Measurements from ENCODE around the gene GNPTAB.
A peak's percentile ranks its signal among the peaks of the same experiment; 100 is the strongest.

GNPTAB gene

DNA sequence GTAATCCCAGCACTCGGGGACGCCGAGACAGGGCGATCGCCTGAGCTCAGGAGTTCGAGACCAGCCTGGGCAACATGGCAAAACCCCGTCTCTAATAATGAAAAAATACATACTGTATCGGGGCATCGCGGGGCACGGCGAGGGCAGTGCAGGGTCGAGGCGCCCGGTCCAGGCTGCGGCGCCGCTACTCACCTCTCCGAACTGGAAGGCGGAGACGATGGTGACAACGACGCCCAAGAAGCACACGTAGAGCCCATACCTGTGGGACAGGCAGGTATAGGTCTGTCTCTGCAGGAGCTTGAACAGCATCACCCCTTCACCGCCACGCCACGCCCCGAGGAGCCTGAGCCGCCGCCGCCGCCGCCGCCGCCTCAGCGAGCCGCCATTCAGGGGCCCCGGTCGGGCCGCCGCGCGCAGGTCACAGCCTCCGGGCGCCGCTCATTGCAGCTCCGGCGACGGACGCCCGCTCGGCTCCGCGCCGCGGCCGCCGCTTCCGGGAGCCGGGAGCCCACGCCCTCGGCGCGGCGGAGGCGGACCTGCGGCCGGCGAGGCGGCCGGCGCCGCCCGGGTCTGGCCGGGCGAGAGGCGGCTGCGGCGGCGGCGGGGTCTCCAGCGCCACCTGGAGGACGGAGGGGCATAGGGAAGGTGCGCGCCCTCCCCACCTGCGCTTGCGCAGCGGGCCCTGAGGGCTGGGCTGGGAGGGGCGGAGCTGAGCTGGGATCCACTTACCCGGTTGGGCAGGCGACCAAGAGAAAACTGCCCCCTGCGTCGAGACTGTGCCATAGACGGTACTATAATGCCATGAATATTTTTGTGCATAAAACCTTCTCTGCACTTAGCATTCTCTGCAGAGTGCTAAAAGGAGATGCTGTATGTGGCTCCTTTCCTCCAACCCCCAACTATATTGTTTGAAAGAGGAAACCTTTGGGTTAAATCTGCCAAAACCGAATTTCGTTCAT is at the start of gene GNPTAB:
Gene GNPTAB, minus strand, starts transcription at position 593 of the 959 bp plus-strand sequence. Its CDS starts 284 bp downstream, at position 309.
- TF ChIP-seq, protein P1, sequence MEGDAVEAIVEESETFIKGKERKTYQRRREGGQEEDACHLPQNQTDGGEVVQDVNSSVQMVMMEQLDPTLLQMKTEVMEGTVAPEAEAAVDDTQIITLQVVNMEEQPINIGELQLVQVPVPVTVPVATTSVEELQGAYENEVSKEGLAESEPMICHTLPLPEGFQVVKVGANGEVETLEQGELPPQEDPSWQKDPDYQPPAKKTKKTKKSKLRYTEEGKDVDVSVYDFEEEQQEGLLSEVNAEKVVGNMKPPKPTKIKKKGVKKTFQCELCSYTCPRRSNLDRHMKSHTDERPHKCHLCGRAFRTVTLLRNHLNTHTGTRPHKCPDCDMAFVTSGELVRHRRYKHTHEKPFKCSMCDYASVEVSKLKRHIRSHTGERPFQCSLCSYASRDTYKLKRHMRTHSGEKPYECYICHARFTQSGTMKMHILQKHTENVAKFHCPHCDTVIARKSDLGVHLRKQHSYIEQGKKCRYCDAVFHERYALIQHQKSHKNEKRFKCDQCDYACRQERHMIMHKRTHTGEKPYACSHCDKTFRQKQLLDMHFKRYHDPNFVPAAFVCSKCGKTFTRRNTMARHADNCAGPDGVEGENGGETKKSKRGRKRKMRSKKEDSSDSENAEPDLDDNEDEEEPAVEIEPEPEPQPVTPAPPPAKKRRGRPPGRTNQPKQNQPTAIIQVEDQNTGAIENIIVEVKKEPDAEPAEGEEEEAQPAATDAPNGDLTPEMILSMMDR (IDR thresholded peaks at IDR 0.05; ENCODE audit: borderline replicate concordance, insufficient read depth, low read depth, low read length): peak; percentile 82
- peak within 1 kb of the TSS; percentile 94 for H3K4me3 ChIP-seq (ENCODE audit: low read depth, low read length)

DNA sequence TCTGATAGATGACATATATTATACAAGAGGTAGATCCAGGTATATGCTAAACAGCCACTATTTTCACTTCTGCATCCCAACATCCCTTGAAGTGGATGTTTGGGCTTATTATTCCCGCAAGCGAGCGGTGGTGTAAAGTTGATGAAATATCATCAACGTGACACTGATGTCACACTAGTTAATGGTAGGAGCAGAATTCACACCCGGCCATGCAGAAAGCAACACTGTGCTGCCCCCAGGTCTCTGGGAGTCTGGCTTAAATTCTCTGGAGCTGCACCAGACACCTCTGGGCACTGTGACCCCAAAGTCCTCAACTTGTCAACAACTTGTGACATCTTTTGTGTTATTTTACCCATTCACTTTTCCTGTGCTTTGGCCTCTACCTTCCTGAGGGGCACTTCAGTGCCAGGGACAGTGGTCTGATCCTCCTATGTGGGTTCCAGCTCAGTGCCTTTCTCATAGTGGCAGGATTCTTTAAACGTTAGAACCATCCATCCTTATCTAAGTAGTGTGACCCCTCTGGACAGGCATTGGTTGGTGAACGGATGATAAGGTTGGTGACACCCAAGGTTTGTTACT is 47.6 kb upstream of the GNPTAB start:
- TF ChIP-seq, protein P1 (IDR thresholded peaks at IDR 0.05; ENCODE audit: borderline replicate concordance, insufficient read depth, low read depth, low read length): no peak
- H3K4me3 ChIP-seq (ENCODE audit: low read depth, low read length): peak overlapping the region; percentile 92

DNA sequence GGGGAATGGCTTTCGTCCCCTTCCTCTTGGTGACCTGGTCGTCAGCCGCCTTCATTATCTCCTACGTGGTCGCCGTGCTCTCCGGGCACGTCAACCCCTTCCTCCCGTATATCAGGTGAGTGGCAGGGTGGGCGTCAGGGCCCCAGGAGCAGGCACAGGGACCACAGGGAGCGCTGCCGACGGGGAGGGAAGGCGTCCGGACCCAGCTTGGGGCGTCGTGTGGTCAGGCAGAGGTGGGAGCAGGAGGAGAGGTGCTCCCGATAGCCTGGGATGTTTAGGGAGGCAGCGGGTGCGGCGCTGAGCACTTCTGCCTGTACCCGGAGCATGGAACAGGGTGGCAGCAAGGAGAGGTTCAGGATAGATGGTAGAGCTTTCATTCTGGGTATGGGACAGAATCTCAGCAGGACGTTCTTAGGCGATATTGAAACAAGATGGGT is 47.1 kb upstream of the GNPTAB start:
- TF ChIP-seq, protein P1 (IDR thresholded peaks at IDR 0.05; ENCODE audit: borderline replicate concordance, insufficient read depth, low read depth, low read length): no peak
- H3K4me3 ChIP-seq (ENCODE audit: low read depth, low read length): peak overlapping the region; percentile 92

DNA sequence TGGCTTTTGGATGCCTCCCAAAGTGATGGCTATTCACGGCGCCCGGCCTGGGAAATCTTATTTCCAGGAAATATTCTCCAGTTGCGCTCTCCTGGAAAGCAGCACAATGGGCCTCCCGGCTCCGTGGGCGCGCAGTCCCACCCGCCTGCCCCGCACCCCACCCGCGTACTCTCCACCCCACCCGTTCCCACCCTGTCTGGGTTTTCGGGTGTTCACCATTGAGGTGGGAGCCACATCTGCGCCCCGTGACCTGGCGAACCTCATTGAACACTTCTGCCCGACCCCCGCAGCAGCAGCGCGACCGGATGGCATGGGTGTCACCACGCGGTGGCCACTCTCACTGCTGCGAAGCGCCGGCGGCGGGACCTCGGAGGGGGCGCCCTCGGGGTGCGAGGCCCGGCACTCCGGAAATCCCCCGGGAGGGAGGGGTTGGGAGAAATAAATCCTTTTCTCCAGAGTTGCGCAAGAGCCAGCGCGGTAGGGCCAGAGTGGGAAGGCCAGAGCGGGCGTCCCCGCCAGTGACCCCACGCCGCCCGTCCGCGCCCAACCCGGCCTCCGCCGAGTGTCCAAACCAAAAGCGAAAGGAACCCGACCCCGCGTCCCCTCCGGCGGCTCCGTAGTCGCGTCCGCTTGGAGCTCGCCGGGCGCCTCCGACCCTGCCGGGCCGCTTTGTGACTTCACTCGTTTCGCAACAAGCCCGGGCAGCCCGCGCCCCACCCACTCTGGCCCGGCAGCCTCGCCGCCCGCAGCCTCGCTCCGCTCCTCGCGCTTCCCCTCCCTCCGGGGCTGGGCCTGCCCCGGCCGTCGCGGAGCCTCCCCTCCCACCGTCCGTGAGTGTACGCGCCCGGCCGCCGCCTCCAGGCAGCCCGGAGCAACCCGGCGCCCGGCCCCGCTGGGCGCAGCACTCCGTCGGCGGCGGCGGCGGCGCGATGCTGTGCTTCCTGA is 46.4 kb upstream of the GNPTAB start, which contains the start of gene DRAM1:
Gene DRAM1, plus strand, starts transcription at position 720 of the 945 bp plus-strand sequence. Its CDS starts 210 bp downstream, at position 930.
- TF ChIP-seq, protein P1 (IDR thresholded peaks at IDR 0.05; ENCODE audit: borderline replicate concordance, insufficient read depth, low read depth, low read length): peak; percentile 37
- H3K4me3 ChIP-seq (ENCODE audit: low read depth, low read length): peak within 1 kb of the TSS; percentile 92

DNA sequence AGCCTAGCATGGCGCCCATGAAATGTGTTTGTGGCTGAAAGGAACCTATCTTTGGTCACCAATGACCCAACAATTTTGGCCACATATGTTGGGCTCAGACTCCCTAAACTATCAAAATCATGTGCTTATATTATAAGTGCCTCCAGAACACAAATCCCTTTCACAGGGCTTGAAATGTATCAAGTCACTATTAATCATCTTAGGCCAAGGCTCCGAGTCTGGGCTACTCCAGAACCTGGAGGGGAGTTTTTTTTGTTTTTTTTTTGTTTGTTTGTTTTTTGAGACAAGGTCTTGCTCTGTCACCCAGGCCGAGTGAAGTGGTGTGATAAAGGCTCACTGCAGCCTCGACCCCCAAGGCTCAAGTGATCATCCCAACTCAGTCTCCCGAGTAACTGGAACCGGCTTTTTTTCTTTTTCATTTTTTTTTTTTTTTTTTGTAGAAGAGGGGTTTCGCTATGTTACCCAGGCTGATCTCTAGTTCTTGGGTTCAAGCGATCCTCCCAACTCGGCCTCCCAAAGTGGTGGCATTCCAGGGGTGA is 45.6 kb upstream of the GNPTAB start:
- TF ChIP-seq, protein P1 (IDR thresholded peaks at IDR 0.05; ENCODE audit: borderline replicate concordance, insufficient read depth, low read depth, low read length): no peak
- peak overlapping the region; percentile 92 for H3K4me3 ChIP-seq (ENCODE audit: low read depth, low read length)

DNA sequence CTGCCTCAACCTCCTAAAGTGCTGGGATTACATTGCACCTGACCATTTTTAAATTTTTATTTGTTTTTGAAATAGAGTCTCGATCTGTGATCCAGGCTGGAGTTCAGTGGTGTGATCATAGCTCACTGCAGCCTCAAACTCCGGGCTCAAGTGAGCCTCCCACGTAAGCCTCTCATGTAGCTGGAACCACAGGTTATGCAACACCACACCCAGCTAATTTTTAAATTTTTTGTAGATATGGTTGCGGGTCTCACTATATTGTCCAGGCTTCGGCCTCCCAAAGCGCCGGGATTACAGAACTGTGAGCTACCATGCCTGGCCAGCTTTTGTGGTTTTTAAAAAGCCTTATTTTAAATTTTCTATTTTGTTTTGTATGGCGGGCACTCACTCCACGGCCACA is 44.4 kb upstream of the GNPTAB start:
- TF ChIP-seq, protein P1 (IDR thresholded peaks at IDR 0.05; ENCODE audit: borderline replicate concordance, insufficient read depth, low read depth, low read length): no peak

More for the DNA sequence above, 44.4 kb upstream of the GNPTAB start:
- no peak overlapping the region for H3K4me3 ChIP-seq (ENCODE audit: low read depth, low read length)

Data from GM12875 (cell line).